Measurements from ENCODE around the gene COG8. TPM values are rescaled to one million over a fixed set of nuclear protein-coding genes. Genes with fewer than 3 reads are reported as not detected.
"Not testable (repeated sequence)": the region's sequence is repeated elsewhere in the genome, so short reads cannot be mapped to it uniquely, and the experiment has no call there.

COG8 gene
- polyA plus RNA-seq, 2 donors, result 12.9 to 13.5 TPM

DNA sequence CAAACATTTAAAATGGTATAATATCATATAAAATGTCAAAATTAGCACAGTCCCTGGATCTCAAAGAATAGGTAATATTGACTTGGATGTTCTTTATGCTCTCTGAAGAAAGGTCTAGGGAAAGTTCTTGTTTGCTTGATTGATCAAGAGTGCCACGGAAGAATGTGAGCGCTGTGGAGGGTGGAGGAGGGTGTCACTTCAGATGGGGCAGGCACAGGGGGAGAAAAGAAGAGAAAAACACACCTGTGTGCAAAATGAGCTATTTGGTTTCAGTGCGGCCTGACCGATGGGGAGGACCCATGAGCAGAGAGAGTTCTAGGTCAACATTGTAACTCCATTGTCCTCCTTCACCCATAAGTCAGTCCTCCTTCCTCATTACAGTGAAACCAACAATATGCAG, 37.1 kb downstream of the COG8 start:
- 91 to 92% methylated on average over 4 of the region's 4 CpGs for WGBS, 2 donors
- Histone ChIP-seq H3K4me1 (ENCODE audit: control insufficient read depth in 2 of 2, insufficient read depth in 2 of 2, low read length in 1 of 2) (no peaks in the 10 kb centered on the region), H3K4me3 (ENCODE audit: low read depth in 1 of 2, low read length in 2 of 2) (no peak overlapping the region), H3K27ac (ENCODE audit: low read depth in 2 of 2, low read length in 1 of 2) (no peak overlapping the region), H3K27me3 (ENCODE audit: control insufficient read depth in 1 of 2, insufficient read depth in 2 of 2, low read length in 2 of 2) (no peaks in the 10 kb centered on the region), H3K9me3 (ENCODE audit: control insufficient read depth in 2 of 2, insufficient read depth in 1 of 2, low read depth in 1 of 2, low read length in 1 of 2) (no peaks in the 10 kb centered on the region), H3K36me3 (ENCODE audit: control insufficient read depth in 2 of 2, insufficient read depth in 2 of 2, low read length in 1 of 2) (peaks cover 2 to 3% of the 10 kb centered on the region in 2 donors)

- no peaks in the 10 kb centered on the region for H3K9me3 ChIP-seq (ENCODE audit: control insufficient read depth in 2 of 2, insufficient read depth in 1 of 2, low read depth in 1 of 2, low read length in 1 of 2)
- H3K27ac ChIP-seq (ENCODE audit: low read depth in 2 of 2, low read length in 1 of 2), result no peak overlapping the region
- 88 to 89% methylated on average over 4 of the region's 4 CpGs for WGBS, 2 donors
- H3K4me3 ChIP-seq (ENCODE audit: low read depth in 1 of 2, low read length in 2 of 2), result no peak overlapping the region
- H3K27me3 ChIP-seq (ENCODE audit: control insufficient read depth in 1 of 2, insufficient read depth in 2 of 2, low read length in 2 of 2), result no peaks in the 10 kb centered on the region
- H3K36me3 ChIP-seq (ENCODE audit: control insufficient read depth in 2 of 2, insufficient read depth in 2 of 2, low read length in 1 of 2), result peaks cover 2 to 3% of the 10 kb centered on the region in 2 donors
- no peaks in the 10 kb centered on the region for H3K4me1 ChIP-seq (ENCODE audit: control insufficient read depth in 2 of 2, insufficient read depth in 2 of 2, low read length in 1 of 2)
These were observed 37.5 kb downstream of the COG8 start for GRCh38 chr16:69301861-69302260.

DNA sequence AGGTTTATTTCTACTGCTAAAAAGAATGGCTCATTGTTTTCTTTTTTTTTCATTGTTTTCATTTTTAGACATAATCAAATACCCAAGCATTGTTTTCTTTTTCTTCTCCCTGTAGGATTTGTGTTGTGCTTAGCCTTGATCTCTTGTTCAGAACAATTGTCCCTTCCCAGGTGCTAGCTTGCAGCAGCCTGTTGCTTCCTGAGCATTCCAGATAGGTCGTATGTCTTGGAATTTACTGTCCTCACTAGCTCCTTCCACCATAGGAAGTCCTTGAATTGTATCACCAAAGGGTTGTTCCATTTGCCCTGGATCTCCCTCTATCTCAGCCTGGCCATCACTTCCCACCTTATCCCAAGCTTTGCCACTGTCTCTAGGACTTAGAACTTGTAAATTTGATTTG, 38.2 kb downstream of the COG8 start:
- Histone ChIP-seq H3K4me3 (ENCODE audit: low read depth in 1 of 2, low read length in 2 of 2) (no peak overlapping the region), H3K27me3 (ENCODE audit: control insufficient read depth in 1 of 2, insufficient read depth in 2 of 2, low read length in 2 of 2) (no peaks in the 10 kb centered on the region), H3K9me3 (ENCODE audit: control insufficient read depth in 2 of 2, insufficient read depth in 1 of 2, low read depth in 1 of 2, low read length in 1 of 2) (no peaks in the 10 kb centered on the region), H3K36me3 (ENCODE audit: control insufficient read depth in 2 of 2, insufficient read depth in 2 of 2, low read length in 1 of 2) (peaks cover 2 to 3% of the 10 kb centered on the region in 2 donors), H3K4me1 (ENCODE audit: control insufficient read depth in 2 of 2, insufficient read depth in 2 of 2, low read length in 1 of 2) (no peaks in the 10 kb centered on the region), H3K27ac (ENCODE audit: low read depth in 2 of 2, low read length in 1 of 2) (no peak overlapping the region)
- WGBS, 2 donors, result 57 to 76% methylated on average over 1 of the region's 1 CpG

GRCh38 chr16:69298261-69298660, 41.1 kb downstream of the COG8 start:
- Histone ChIP-seq H3K4me1 (ENCODE audit: control insufficient read depth in 2 of 2, insufficient read depth in 2 of 2, low read length in 1 of 2) (no peaks in the 10 kb centered on the region), H3K36me3 (ENCODE audit: control insufficient read depth in 2 of 2, insufficient read depth in 2 of 2, low read length in 1 of 2) (peaks cover 2 to 3% of the 10 kb centered on the region in 2 donors), H3K4me3 (ENCODE audit: low read depth in 1 of 2, low read length in 2 of 2) (no peak overlapping the region), H3K27me3 (ENCODE audit: control insufficient read depth in 1 of 2, insufficient read depth in 2 of 2, low read length in 2 of 2) (no peaks in the 10 kb centered on the region), H3K9me3 (ENCODE audit: control insufficient read depth in 2 of 2, insufficient read depth in 1 of 2, low read depth in 1 of 2, low read length in 1 of 2) (no peaks in the 10 kb centered on the region), H3K27ac (ENCODE audit: low read depth in 2 of 2, low read length in 1 of 2) (no peak overlapping the region)
- 94 to 97% methylated on average over 4 of the region's 4 CpGs for WGBS, 2 donors

DNA sequence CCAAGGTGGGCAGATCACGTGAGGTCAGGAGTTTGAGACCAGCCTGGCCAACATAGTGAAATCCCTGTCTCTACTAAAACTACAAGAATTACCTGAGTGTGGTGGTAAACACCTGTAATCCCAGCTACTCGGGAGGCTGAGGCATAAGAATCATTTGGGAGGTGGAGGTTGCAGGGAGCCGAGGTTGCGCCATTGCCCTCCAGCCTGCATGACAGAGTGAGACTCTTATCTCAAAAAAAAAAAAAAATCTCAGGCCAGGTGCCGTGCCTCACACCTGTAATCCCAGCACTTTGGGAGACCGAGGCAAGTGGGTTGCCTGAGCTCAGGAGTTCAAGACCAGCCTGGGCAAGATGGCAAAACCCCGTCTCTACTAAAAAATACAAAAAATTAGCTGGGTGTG, 42.6 kb downstream of the COG8 start:
- H3K4me3 ChIP-seq (ENCODE audit: low read depth in 1 of 2, low read length in 2 of 2); H3K9me3 ChIP-seq (ENCODE audit: control insufficient read depth in 2 of 2, insufficient read depth in 1 of 2, low read depth in 1 of 2, low read length in 1 of 2); H3K36me3 ChIP-seq (ENCODE audit: control insufficient read depth in 2 of 2, insufficient read depth in 2 of 2, low read length in 1 of 2); H3K27me3 ChIP-seq (ENCODE audit: control insufficient read depth in 1 of 2, insufficient read depth in 2 of 2, low read length in 2 of 2); H3K27ac ChIP-seq (ENCODE audit: low read depth in 2 of 2, low read length in 1 of 2); H3K4me1 ChIP-seq (ENCODE audit: control insufficient read depth in 2 of 2, insufficient read depth in 2 of 2, low read length in 1 of 2): not testable (repeated sequence)
- 96 to 97% methylated on average over 7 of the region's 7 CpGs for WGBS, 2 donors

- Histone ChIP-seq H3K36me3 (ENCODE audit: control insufficient read depth in 2 of 2, insufficient read depth in 2 of 2, low read length in 1 of 2) (no peaks in the 10 kb centered on the region), H3K4me3 (ENCODE audit: low read depth in 1 of 2, low read length in 2 of 2) (no peak overlapping the region), H3K27me3 (ENCODE audit: control insufficient read depth in 1 of 2, insufficient read depth in 2 of 2, low read length in 2 of 2) (no peaks in the 10 kb centered on the region), H3K4me1 (ENCODE audit: control insufficient read depth in 2 of 2, insufficient read depth in 2 of 2, low read length in 1 of 2) (no peaks in the 10 kb centered on the region), H3K9me3 (ENCODE audit: control insufficient read depth in 2 of 2, insufficient read depth in 1 of 2, low read depth in 1 of 2, low read length in 1 of 2) (no peaks in the 10 kb centered on the region), H3K27ac (ENCODE audit: low read depth in 2 of 2, low read length in 1 of 2) (no peak overlapping the region)
- WGBS, 2 donors, result 65 to 94% methylated on average over 1 of the region's 1 CpG
These were observed 45.3 kb downstream of the COG8 start for GRCh38 chr16:69294051-69294450.

- Histone ChIP-seq H3K4me1 (ENCODE audit: control insufficient read depth in 2 of 2, insufficient read depth in 2 of 2, low read length in 1 of 2) (no peaks in the 10 kb centered on the region), H3K4me3 (ENCODE audit: low read depth in 1 of 2, low read length in 2 of 2) (no peak overlapping the region), H3K36me3 (ENCODE audit: control insufficient read depth in 2 of 2, insufficient read depth in 2 of 2, low read length in 1 of 2) (no peaks in the 10 kb centered on the region), H3K27me3 (ENCODE audit: control insufficient read depth in 1 of 2, insufficient read depth in 2 of 2, low read length in 2 of 2) (no peaks in the 10 kb centered on the region), H3K27ac (ENCODE audit: low read depth in 2 of 2, low read length in 1 of 2) (no peak overlapping the region), H3K9me3 (ENCODE audit: control insufficient read depth in 2 of 2, insufficient read depth in 1 of 2, low read depth in 1 of 2, low read length in 1 of 2) (no peaks in the 10 kb centered on the region)
- 59 to 65% methylated on average over 3 of the region's 3 CpGs for WGBS, 2 donors
These were observed 46.0 kb downstream of the COG8 start for GRCh38 chr16:69293401-69293800.

DNA sequence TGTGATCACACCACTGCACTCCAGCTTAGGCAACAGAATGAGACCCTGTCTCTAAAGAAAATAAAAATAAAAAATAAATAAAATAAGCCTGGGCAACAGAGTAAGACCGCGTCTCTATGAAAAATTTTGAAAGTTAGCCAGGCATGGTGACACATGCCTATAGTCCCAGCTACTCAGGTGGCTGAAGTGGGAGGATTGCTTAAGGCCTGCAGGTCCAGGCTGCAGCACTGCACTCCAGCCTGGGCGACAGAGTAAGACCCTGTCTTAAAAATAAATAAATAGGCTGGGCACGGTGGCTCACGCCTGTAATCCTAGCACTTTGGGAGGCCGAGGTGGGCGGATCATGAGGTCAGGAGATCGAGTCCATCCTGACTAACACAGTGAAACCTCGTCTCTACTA, 47.7 kb downstream of the COG8 start:
- H3K36me3 ChIP-seq (ENCODE audit: control insufficient read depth in 2 of 2, insufficient read depth in 2 of 2, low read length in 1 of 2); H3K4me3 ChIP-seq (ENCODE audit: low read depth in 1 of 2, low read length in 2 of 2); H3K27me3 ChIP-seq (ENCODE audit: control insufficient read depth in 1 of 2, insufficient read depth in 2 of 2, low read length in 2 of 2); H3K4me1 ChIP-seq (ENCODE audit: control insufficient read depth in 2 of 2, insufficient read depth in 2 of 2, low read length in 1 of 2); H3K9me3 ChIP-seq (ENCODE audit: control insufficient read depth in 2 of 2, insufficient read depth in 1 of 2, low read depth in 1 of 2, low read length in 1 of 2); H3K27ac ChIP-seq (ENCODE audit: low read depth in 2 of 2, low read length in 1 of 2): not testable (repeated sequence)
- 89 to 90% methylated on average over 9 of the region's 9 CpGs for WGBS, 2 donors

DNA sequence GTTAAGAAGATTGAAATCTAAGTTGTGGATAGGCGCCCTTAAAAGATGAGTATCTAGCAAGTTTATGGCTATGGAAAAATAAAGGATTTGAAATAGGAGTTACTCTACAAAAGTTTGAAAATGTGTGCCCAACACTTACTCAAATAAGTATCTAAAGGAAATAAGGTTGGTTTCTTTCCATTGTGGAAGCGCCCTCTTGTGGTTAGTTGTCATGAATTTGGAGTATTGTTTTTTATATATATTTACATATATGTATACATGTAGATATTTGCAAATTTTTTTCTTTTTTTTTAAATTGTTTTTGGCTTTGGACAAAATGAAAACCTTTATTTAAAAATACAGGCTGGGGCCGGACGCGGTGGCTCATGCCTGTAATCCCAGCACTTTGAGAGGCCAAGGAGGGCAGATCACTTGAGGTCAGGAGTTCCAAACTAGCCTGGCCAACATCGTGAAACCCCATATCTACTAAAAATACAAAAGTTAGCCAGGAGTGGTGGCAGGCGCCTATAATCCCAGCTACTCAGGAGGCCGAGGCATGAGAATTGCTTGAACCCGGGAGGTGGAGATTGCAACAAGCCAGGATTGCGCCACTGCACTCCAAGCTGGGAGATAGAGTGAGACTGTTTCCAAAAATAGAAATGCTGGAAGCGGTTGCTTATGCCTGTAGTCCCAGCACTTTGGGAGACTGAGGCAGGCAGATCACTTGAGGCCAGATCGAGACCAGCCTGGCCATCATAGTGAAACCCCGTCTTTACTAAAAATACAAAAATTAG, 52.2 kb downstream of the COG8 start:
- Histone ChIP-seq H3K36me3 (ENCODE audit: control insufficient read depth in 2 of 2, insufficient read depth in 2 of 2, low read length in 1 of 2) (no peaks in the 10 kb centered on the region), H3K4me1 (ENCODE audit: control insufficient read depth in 2 of 2, insufficient read depth in 2 of 2, low read length in 1 of 2) (no peaks in the 10 kb centered on the region), H3K27me3 (ENCODE audit: control insufficient read depth in 1 of 2, insufficient read depth in 2 of 2, low read length in 2 of 2) (no peaks in the 10 kb centered on the region), H3K27ac (ENCODE audit: low read depth in 2 of 2, low read length in 1 of 2) (no peak overlapping the region), H3K4me3 (ENCODE audit: low read depth in 1 of 2, low read length in 2 of 2) (no peak overlapping the region), H3K9me3 (ENCODE audit: control insufficient read depth in 2 of 2, insufficient read depth in 1 of 2, low read depth in 1 of 2, low read length in 1 of 2) (no peaks in the 10 kb centered on the region)
- WGBS, 2 donors, result 62 to 66% methylated on average over 13 of the region's 13 CpGs

DNA sequence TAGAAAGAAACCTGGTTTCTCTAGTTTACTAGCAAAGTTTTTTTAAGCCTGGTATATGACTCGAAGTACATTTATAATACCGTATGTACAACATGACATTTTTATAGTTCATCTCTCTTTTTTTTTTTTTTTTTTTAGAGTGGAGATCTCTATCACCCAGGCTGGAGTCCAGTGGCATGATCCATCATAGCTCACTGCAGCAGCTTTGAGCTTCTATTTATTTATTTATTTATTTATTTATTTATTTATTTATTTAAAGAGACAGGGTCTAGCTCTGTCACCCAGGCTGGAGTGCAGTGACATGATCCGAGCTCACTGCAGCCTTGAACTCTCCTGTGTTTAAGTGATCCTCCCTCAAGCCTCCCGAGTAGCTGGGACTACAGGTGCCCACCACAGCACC, 54.1 kb downstream of the COG8 start:
- Histone ChIP-seq H3K27me3 (ENCODE audit: control insufficient read depth in 1 of 2, insufficient read depth in 2 of 2, low read length in 2 of 2) (no peaks in the 10 kb centered on the region), H3K4me3 (ENCODE audit: low read depth in 1 of 2, low read length in 2 of 2) (no peak overlapping the region), H3K9me3 (ENCODE audit: control insufficient read depth in 2 of 2, insufficient read depth in 1 of 2, low read depth in 1 of 2, low read length in 1 of 2) (no peaks in the 10 kb centered on the region), H3K4me1 (ENCODE audit: control insufficient read depth in 2 of 2, insufficient read depth in 2 of 2, low read length in 1 of 2) (no peaks in the 10 kb centered on the region), H3K36me3 (ENCODE audit: control insufficient read depth in 2 of 2, insufficient read depth in 2 of 2, low read length in 1 of 2) (no peaks in the 10 kb centered on the region), H3K27ac (ENCODE audit: low read depth in 2 of 2, low read length in 1 of 2) (no peak overlapping the region)
- 80 to 85% methylated on average over 4 of the region's 4 CpGs for WGBS, 2 donors
